ENCODE measurements around the gene LHX5. TPM values are rescaled to one million over a fixed set of nuclear protein-coding genes. Genes with fewer than 3 reads are reported as not detected.

LHX5 gene
- total and polyA plus RNA-seq, 4 donors: not detected

- WGBS, 2 donors: 2 to 3% methylated on average over 50 of the region's 50 CpGs
- no peak for ATAC-seq (ENCODE audit: insufficient read depth, low FRiP score)
- H3K4me3 ChIP-seq: no peak overlapping the region
- no peak overlapping the region for H3K27ac ChIP-seq (ENCODE audit: low read depth in 1 of 2, low read length in 1 of 2)
- TF ChIP-seq CTCF (IDR thresholded peaks at IDR 0.05; ENCODE audit: control extremely low read depth, extremely low read depth): no peak
- no peaks in the 10 kb centered on the region for H3K36me3 ChIP-seq (ENCODE audit: control insufficient read depth in 4 of 4, insufficient read depth in 4 of 4, low read length in 4 of 4)
- peaks cover 37 to 92% (median 71%) of the 10 kb centered on the region in 3 donors for H3K27me3 ChIP-seq (ENCODE audit: control insufficient read depth in 3 of 3, insufficient read depth in 3 of 3, low read length in 2 of 3)
- no peak for DNase-seq
- no peaks in the 10 kb centered on the region for H3K4me1 ChIP-seq (ENCODE audit: control insufficient read depth in 5 of 5, insufficient read depth in 5 of 5, low read length in 5 of 5)
- H3K9ac ChIP-seq (ENCODE audit: insufficient read depth in 1 of 2, low read length in 2 of 2): no peak overlapping the region
- H3K9me3 ChIP-seq (ENCODE audit: control insufficient read depth in 4 of 4, insufficient read depth in 3 of 4, low read length in 3 of 4): peaks cover 0 to 8% (median 0%) of the 10 kb centered on the region in 4 donors
Observed at GRCh38 chr12:113475451-113476175, 3.9 kb upstream of the LHX5 start.

GRCh38 chr12:113474635-113475436 lies 3.2 kb upstream of the LHX5 start:
- Histone ChIP-seq H3K36me3 (ENCODE audit: control insufficient read depth in 4 of 4, insufficient read depth in 4 of 4, low read length in 4 of 4) (no peaks in the 10 kb centered on the region), H3K27ac (ENCODE audit: low read depth in 1 of 2, low read length in 1 of 2) (no peak overlapping the region), H3K9me3 (ENCODE audit: control insufficient read depth in 4 of 4, insufficient read depth in 3 of 4, low read length in 3 of 4) (peaks cover 0 to 8% (median 0%) of the 10 kb centered on the region in 4 donors), H3K9ac (ENCODE audit: insufficient read depth in 1 of 2, low read length in 2 of 2) (no peak overlapping the region), H3K27me3 (ENCODE audit: control insufficient read depth in 3 of 3, insufficient read depth in 3 of 3, low read length in 2 of 3) (peaks cover 32 to 94% (median 71%) of the 10 kb centered on the region in 3 donors), H3K4me3 (no peak overlapping the region), H3K4me1 (ENCODE audit: control insufficient read depth in 5 of 5, insufficient read depth in 5 of 5, low read length in 5 of 5) (no peaks in the 10 kb centered on the region)
- TF ChIP-seq CTCF (IDR thresholded peaks at IDR 0.05; ENCODE audit: control extremely low read depth, extremely low read depth): no peak
- DNase-seq (no peak), ATAC-seq (ENCODE audit: insufficient read depth, low FRiP score) (no peak)
- WGBS, 2 donors: 4 to 5% methylated on average over 19 of the region's 19 CpGs

GRCh38 chr12:113473942-113474341 lies 2.3 kb upstream of the LHX5 start:
- H3K27me3 ChIP-seq (ENCODE audit: control insufficient read depth in 3 of 3, insufficient read depth in 3 of 3, low read length in 2 of 3): peaks cover 26 to 94% (median 71%) of the 10 kb centered on the region in 3 donors
- H3K27ac ChIP-seq (ENCODE audit: low read depth in 1 of 2, low read length in 1 of 2): no peak overlapping the region
- ATAC-seq (ENCODE audit: insufficient read depth, low FRiP score) (no peak), DNase-seq (no peak)
- peaks cover 0 to 12% (median 0%) of the 10 kb centered on the region in 4 donors for H3K9me3 ChIP-seq (ENCODE audit: control insufficient read depth in 4 of 4, insufficient read depth in 3 of 4, low read length in 3 of 4)
- no peak for TF ChIP-seq CTCF (IDR thresholded peaks at IDR 0.05; ENCODE audit: control extremely low read depth, extremely low read depth)
- no peaks in the 10 kb centered on the region for H3K36me3 ChIP-seq (ENCODE audit: control insufficient read depth in 4 of 4, insufficient read depth in 4 of 4, low read length in 4 of 4)
- no peaks in the 10 kb centered on the region for H3K4me1 ChIP-seq (ENCODE audit: control insufficient read depth in 5 of 5, insufficient read depth in 5 of 5, low read length in 5 of 5)
- no peak overlapping the region for H3K9ac ChIP-seq (ENCODE audit: insufficient read depth in 1 of 2, low read length in 2 of 2)
- WGBS, 2 donors: 3 to 4% methylated on average over 9 of the region's 9 CpGs
- no peak overlapping the region for H3K4me3 ChIP-seq
